Raji (cell line): ENCODE results near the gene HACL1.

Source experiments
- POLR2A ChIP-seq: IDR thresholded peaks from 2 replicates; pipeline ENCODE4 v1.6.1; 2011; ENCODE audit warnings: low read depth, low read length, control low read depth; ENCODE audit not compliant: insufficient read depth

The HACL1 gene

GRCh38 chr3:15556512-15556911 is 44.9 kb downstream of the HACL1 start:
- no peak for TF ChIP-seq POLR2A

- no peak for TF ChIP-seq POLR2A
These were observed 47.6 kb downstream of the HACL1 start for GRCh38 chr3:15553749-15554148.

- no peak for TF ChIP-seq POLR2A
These were observed 49.5 kb downstream of the HACL1 start for GRCh38 chr3:15551902-15552301.

GRCh38 chr3:15549846-15550245 is 51.5 kb downstream of the HACL1 start:
- TF ChIP-seq POLR2A, result no peak

- TF ChIP-seq POLR2A, result no peak
These were observed 58.8 kb downstream of the HACL1 start for GRCh38 chr3:15542614-15543013.

GRCh38 chr3:15541371-15541770 is 60.0 kb downstream of the HACL1 start:
- no peak for TF ChIP-seq POLR2A

- no peak for TF ChIP-seq POLR2A
These were observed 62.3 kb downstream of the HACL1 start for GRCh38 chr3:15539066-15539465.

- TF ChIP-seq POLR2A, result no peak
These were observed 63.0 kb downstream of the HACL1 start for GRCh38 chr3:15538345-15538744.

GRCh38 chr3:15536856-15537255 is 64.5 kb downstream of the HACL1 start:
- no peak for TF ChIP-seq POLR2A

- no peak for TF ChIP-seq POLR2A
These were observed 65.6 kb downstream of the HACL1 start for GRCh38 chr3:15535732-15536131.

GRCh38 chr3:15531346-15531745 is 70.0 kb downstream of the HACL1 start:
- no peak for TF ChIP-seq POLR2A

- no peak for TF ChIP-seq POLR2A
These were observed 72.4 kb downstream of the HACL1 start for GRCh38 chr3:15528854-15529537.

- no peak for TF ChIP-seq POLR2A
These were observed 74.3 kb downstream of the HACL1 start for GRCh38 chr3:15527031-15527459.

- no peak for TF ChIP-seq POLR2A
These were observed 75.6 kb downstream of the HACL1 start for GRCh38 chr3:15525790-15526189.

- no peak for TF ChIP-seq POLR2A
These were observed 77.5 kb downstream of the HACL1 start for GRCh38 chr3:15523660-15524417.

- no peak for TF ChIP-seq POLR2A
These were observed 79.4 kb downstream of the HACL1 start for GRCh38 chr3:15522016-15522415.
